Smooth muscle cell (in vitro differentiated cells): Measurements from ENCODE around the gene MTMR11. TPM values are rescaled to one million over a fixed set of nuclear protein-coding genes. Genes with fewer than 3 reads are reported as not detected.

Experiments
- DNase-seq: peaks from one replicate; lab custom pipeline; 2025; ENCODE audit not compliant: unreplicated experiment; lab: John Stamatoyannopoulos, UW
- H2AFZ ChIP-seq: fragments of 200-600 bp; sonication (generic); 2 replicates; pipeline ENCODE4 v1.6.0; 2016; ENCODE audit warnings: antibody characterized with exemption, low read depth, mild to moderate bottlenecking
- H3F3A ChIP-seq: fragments of 200-600 bp; sonication (generic); 2 replicates; pipeline ENCODE4 v1.6.0; 2017; ENCODE audit warnings: antibody characterized with exemption, low read depth
- H3K27ac ChIP-seq: fragments of 200-600 bp; sonication (generic); 2 replicates; pipeline ENCODE4 v1.5.1; 2016; ENCODE audit warnings: low read depth, mild to moderate bottlenecking
- H3K27me3 ChIP-seq: fragments of 200-600 bp; sonication (generic); 2 replicates; pipeline ENCODE4 v1.6.1; 2016; ENCODE audit warnings: low read depth, mild to moderate bottlenecking
- H3K36me3 ChIP-seq: fragments of 200-600 bp; sonication (generic); 2 replicates; pipeline ENCODE4 v1.5.1; 2016; ENCODE audit warnings: low read depth
- H3K4me1 ChIP-seq: fragments of 200-600 bp; sonication (generic); 2 replicates; pipeline ENCODE4 v1.5.1; 2016; ENCODE audit warnings: low read depth
- H3K4me2 ChIP-seq: fragments of 200-600 bp; sonication (generic); 2 replicates; pipeline ENCODE4 v1.6.0; 2016; ENCODE audit warnings: mild to moderate bottlenecking
- H3K4me3 ChIP-seq: fragments of 200-600 bp; sonication (generic); 2 replicates; pipeline ENCODE4 v1.5.1; 2016; ENCODE audit warnings: mild to moderate bottlenecking
- H3K79me2 ChIP-seq: fragments of 200-600 bp; sonication (generic); 2 replicates; pipeline ENCODE4 v1.6.0; 2016; ENCODE audit warnings: low read depth, mild to moderate bottlenecking
- H3K9ac ChIP-seq: fragments of 200-600 bp; sonication (generic); 2 replicates; pipeline ENCODE4 v1.6.0; 2016; ENCODE audit warnings: low read depth
- H3K9me3 ChIP-seq: fragments of 200-600 bp; sonication (generic); replicated peaks from 2 replicates; pipeline ENCODE4 v1.5.1; 2016; ENCODE audit warnings: low read depth
- H4K20me1 ChIP-seq: fragments of 200-600 bp; sonication (generic); 2 replicates; pipeline ENCODE4 v1.6.0; 2016; ENCODE audit warnings: low read depth
- WGBS: methylation state at CpG from one replicate; pipeline ENCODE4 v1.1.7; 2016; ENCODE audit warnings: low lambda C conversion rate; 5-methylcytosine and 5-hydroxymethylcytosine counted together
- polyA plus RNA-seq: library from polyadenylated mRNA; unstranded; fragments of >200 nt; fragmentation: Nextera tagmentation; extraction: Ambion mirVana; gene quantifications from 2 replicates; pipeline ENCODE4 v1.2.1, GENCODE V29; 2016
- total RNA-seq: library from RNA; depleted of rRNA; stranded (reverse); fragments of >200 nt; gene quantifications from 2 replicates; pipeline ENCODE4 v1.2.3, GENCODE V29; 2014
- TF ChIP-seq, protein P1 (sequence below): fragments of 200-600 bp; sonication (generic); IDR thresholded peaks from 2 replicates; pipeline ENCODE4 v1.5.1; 2017; ENCODE audit warnings: borderline replicate concordance, mild to moderate bottlenecking, antibody characterized with exemption; ENCODE audit not compliant: insufficient read depth, poor library complexity, severe bottlenecking

MTMR11 gene
- total and polyA plus RNA-seq, 2 experiments from 2014 or later: 17.2 to 19.4 TPM

GRCh38 chr1:149978547-149979023 is 41.9 kb upstream of the MTMR11 start:
- Histone ChIP-seq H3K27ac (no peak overlapping the region), H3K9me3 (no peaks in the 10 kb centered on the region), H3F3A (no peaks in the 10 kb centered on the region), H2AFZ (no peak overlapping the region), H3K36me3 (peaks cover 6% of the 10 kb centered on the region), H3K4me1 (no peaks in the 10 kb centered on the region), H3K79me2 (peaks cover 70% of the 10 kb centered on the region), H3K4me3 (no peak overlapping the region), H3K9ac (no peak overlapping the region), H4K20me1 (peaks cover 51% of the 10 kb centered on the region), H3K4me2 (no peak overlapping the region), H3K27me3 (no peaks in the 10 kb centered on the region)
- TF ChIP-seq, protein P1, sequence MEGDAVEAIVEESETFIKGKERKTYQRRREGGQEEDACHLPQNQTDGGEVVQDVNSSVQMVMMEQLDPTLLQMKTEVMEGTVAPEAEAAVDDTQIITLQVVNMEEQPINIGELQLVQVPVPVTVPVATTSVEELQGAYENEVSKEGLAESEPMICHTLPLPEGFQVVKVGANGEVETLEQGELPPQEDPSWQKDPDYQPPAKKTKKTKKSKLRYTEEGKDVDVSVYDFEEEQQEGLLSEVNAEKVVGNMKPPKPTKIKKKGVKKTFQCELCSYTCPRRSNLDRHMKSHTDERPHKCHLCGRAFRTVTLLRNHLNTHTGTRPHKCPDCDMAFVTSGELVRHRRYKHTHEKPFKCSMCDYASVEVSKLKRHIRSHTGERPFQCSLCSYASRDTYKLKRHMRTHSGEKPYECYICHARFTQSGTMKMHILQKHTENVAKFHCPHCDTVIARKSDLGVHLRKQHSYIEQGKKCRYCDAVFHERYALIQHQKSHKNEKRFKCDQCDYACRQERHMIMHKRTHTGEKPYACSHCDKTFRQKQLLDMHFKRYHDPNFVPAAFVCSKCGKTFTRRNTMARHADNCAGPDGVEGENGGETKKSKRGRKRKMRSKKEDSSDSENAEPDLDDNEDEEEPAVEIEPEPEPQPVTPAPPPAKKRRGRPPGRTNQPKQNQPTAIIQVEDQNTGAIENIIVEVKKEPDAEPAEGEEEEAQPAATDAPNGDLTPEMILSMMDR: no peak
- 81% methylated on average over 1 of the region's 1 CpG for WGBS
- DNase-seq: no peak

- WGBS: 99% methylated on average over 3 of the region's 3 CpGs
- no peaks in the 10 kb centered on the region for H3K9me3 ChIP-seq
- H3K79me2 ChIP-seq: peaks cover 60% of the 10 kb centered on the region
- H3K27ac ChIP-seq: no peak overlapping the region
- H3K4me1 ChIP-seq: no peaks in the 10 kb centered on the region
- no peaks in the 10 kb centered on the region for H3F3A ChIP-seq
- no peak overlapping the region for H2AFZ ChIP-seq
- no peak overlapping the region for H3K9ac ChIP-seq
- TF ChIP-seq, protein P1: no peak
- peaks cover 40% of the 10 kb centered on the region for H4K20me1 ChIP-seq
- no peak for DNase-seq
- no peak overlapping the region for H3K4me2 ChIP-seq
- H3K36me3 ChIP-seq: peaks cover 11% of the 10 kb centered on the region
- H3K27me3 ChIP-seq: no peaks in the 10 kb centered on the region
- H3K4me3 ChIP-seq: no peak overlapping the region
These were observed 40.7 kb upstream of the MTMR11 start for GRCh38 chr1:149977345-149977744.

DNA sequence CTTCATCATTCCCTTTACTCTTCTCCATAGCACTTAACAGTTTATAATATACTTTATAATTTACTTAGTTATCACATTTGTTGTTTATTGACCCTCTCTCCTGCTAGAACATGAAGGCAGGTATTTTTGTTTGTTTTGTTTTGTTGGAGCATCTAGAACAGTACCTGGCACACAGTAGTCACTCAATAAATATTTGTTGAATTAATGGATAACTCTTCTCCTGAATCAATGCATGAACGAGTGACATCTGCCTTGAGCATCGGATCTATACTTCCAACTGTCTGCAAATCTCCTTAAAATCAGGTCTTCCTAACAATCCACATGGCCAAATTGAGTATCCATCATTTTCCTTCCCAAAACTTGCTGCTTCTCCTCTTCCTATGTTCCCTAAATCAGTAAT is 35.9 kb upstream of the MTMR11 start:
- no peaks in the 10 kb centered on the region for H3F3A ChIP-seq
- no peaks in the 10 kb centered on the region for H3K27me3 ChIP-seq
- peaks cover 12% of the 10 kb centered on the region for H3K79me2 ChIP-seq
- 97% methylated on average over 2 of the region's 2 CpGs for WGBS
- H3K4me3 ChIP-seq: no peak overlapping the region
- no peak overlapping the region for H3K4me2 ChIP-seq
- H4K20me1 ChIP-seq: peaks cover 11% of the 10 kb centered on the region
- H3K9me3 ChIP-seq: no peaks in the 10 kb centered on the region
- peaks cover 17% of the 10 kb centered on the region for H3K36me3 ChIP-seq
- TF ChIP-seq, protein P1: no peak
- no peak overlapping the region for H2AFZ ChIP-seq
- H3K4me1 ChIP-seq: no peaks in the 10 kb centered on the region
- DNase-seq: no peak
- H3K9ac ChIP-seq: no peak overlapping the region
- no peak overlapping the region for H3K27ac ChIP-seq

GRCh38 chr1:149967646-149968045 is 31.0 kb upstream of the MTMR11 start:
- Histone ChIP-seq H4K20me1 (peaks cover 7% of the 10 kb centered on the region), H3K79me2 (no peaks in the 10 kb centered on the region), H3K9me3 (no peaks in the 10 kb centered on the region), H2AFZ (no peak overlapping the region), H3K27me3 (no peaks in the 10 kb centered on the region), H3K4me1 (no peaks in the 10 kb centered on the region), H3F3A (peaks cover 11% of the 10 kb centered on the region), H3K4me3 (no peak overlapping the region), H3K36me3 (peaks cover 12% of the 10 kb centered on the region), H3K27ac (no peak overlapping the region), H3K4me2 (no peak overlapping the region), H3K9ac (no peak overlapping the region)
- no peak for DNase-seq
- TF ChIP-seq, protein P1: no peak
